ENCODE measurements around the gene KREMEN1.

- TF ChIP-seq CTCF (IDR thresholded peaks at IDR 0.05; ENCODE audit: poor library complexity) (no peak), EZH2 (IDR thresholded peaks at IDR 0.05; ENCODE audit: borderline replicate concordance) (no peak)
Observed at GRCh38 chr22:29184849-29185490, 112.1 kb downstream of the KREMEN1 start.
